K562 (cell line): ENCODE measurements around the gene RXFP3. TPM values are rescaled to one million over a fixed set of nuclear protein-coding genes. Genes with fewer than 3 reads are reported as not detected.

ENCODE experiments used
- ATAC-seq: fragments of 200-7000 bp; cut with Tn5 transposase; 3 replicates; pipeline ENCODE4 v1.9.1; 2020; ENCODE audit warnings: moderate library complexity
- BruUV-seq: library from RNA; stranded (reverse); fragments of 400-500 nt; replicated peaks from 2 replicates; lab custom pipeline; 2021; lab: Mats Ljungman, UMichigan
- CTCF ChIA-PET: fragments of 300-600 bp; formaldehyde crosslinking; extraction: SDS; loops from one replicate; lab custom pipeline; 2021; ENCODE audit warnings: low intra/inter-chr PET ratio; lab: Yijun Ruan, JAX
- POLR2A ChIA-PET: fragments of 300-600, 350-650 bp; sonication (Branson Sonifier 250); formaldehyde crosslinking; extraction: SDS; loops from one replicate; lab custom pipeline; 2021; ENCODE audit warnings: antibody characterized with exemption, inconsistent platforms; lab: Yijun Ruan, JAX
- DNase-seq, 4 experiments: peaks; one replicate each; pipeline versions ENCODE4 v3.0.0 to v3.0.0-alpha.2; 2011 to 2018; ENCODE audit warnings: low spot score in 3 of 4, mixed read lengths in 3 of 4; ENCODE audit errors: extremely low read depth in 1 of 4
- FAIRE-seq: peaks from 2 replicates; lab custom pipeline; 2011; peaks lifted over from hg19 to GRCh38; lab: Jason Lieb, UNC
- H2AFZ ChIP-seq: 2 replicates; pipeline ENCODE4 v1.6.0; 2011; ENCODE audit warnings: low read depth, low read length, control low read depth, inconsistent platforms
- H3K27ac ChIP-seq: fragments of 200-600 bp; 3 replicates; pipeline ENCODE4 v1.8.0; 2011; ENCODE audit warnings: low read depth, mild to moderate bottlenecking, control low read depth, inconsistent platforms, low read length, moderate library complexity, mixed read lengths; ENCODE audit errors: extremely low read depth
- H3K27me3 ChIP-seq, 2 experiments: fragments of 300-600 bp in 1 of 2; 2 replicates in 1 of 2; 3 replicates in 1 of 2; pipeline versions ENCODE4 v1.6.0 to v1.8.0; 2011; ENCODE audit warnings: inconsistent platforms in 2 of 2, low read length in 2 of 2, mild to moderate bottlenecking in 1 of 2, mixed read lengths in 1 of 2, moderate library complexity in 1 of 2; ENCODE audit not compliant: control insufficient read depth in 2 of 2, insufficient read depth in 2 of 2
- H3K36me3 ChIP-seq: fragments of 300-600 bp; 3 replicates; pipeline ENCODE4 v1.8.0; 2011; ENCODE audit warnings: mild to moderate bottlenecking, low read length, inconsistent platforms; ENCODE audit not compliant: control insufficient read depth, insufficient read depth
- H3K4me1 ChIP-seq, 2 experiments: fragments of 200-600 bp in 1 of 2; replicated peaks in 1 of 2; 2 replicates in 1 of 2; 3 replicates in 1 of 2; pipeline versions ENCODE4 v1.5.1 to v1.8.0; 2011; ENCODE audit warnings: inconsistent platforms in 2 of 2, low read length in 2 of 2, mild to moderate bottlenecking in 1 of 2, mixed read lengths in 1 of 2, moderate library complexity in 1 of 2; ENCODE audit not compliant: control insufficient read depth in 2 of 2, insufficient read depth in 2 of 2
- H3K4me2 ChIP-seq: 2 replicates; pipeline ENCODE4 v1.6.1; 2011; ENCODE audit warnings: low read length, control low read depth, inconsistent platforms, mixed read lengths; ENCODE audit not compliant: insufficient read depth
- H3K4me3 ChIP-seq: fragments of 200-600 bp; sonication (generic), shearing (Covaris generic); 2 replicates; pipeline ENCODE4 v1.5.1; 2016; ENCODE audit warnings: control low read depth, inconsistent platforms
- H3K79me2 ChIP-seq: fragments of 200-600 bp; 3 replicates; pipeline ENCODE4 v1.8.0; 2011; ENCODE audit warnings: low read length, inconsistent platforms; ENCODE audit not compliant: control insufficient read depth, insufficient read depth
- H3K9ac ChIP-seq, 2 experiments: 2 replicates each; pipeline versions ENCODE4 v1.6.0 to v1.6.1; 2011; ENCODE audit warnings: low read depth in 2 of 2, low read length in 2 of 2, control low read depth in 1 of 2, inconsistent platforms in 1 of 2, mild to moderate bottlenecking in 1 of 2, mixed read lengths in 1 of 2; ENCODE audit not compliant: insufficient read depth in 1 of 2
- H3K9me1 ChIP-seq: one replicate; pipeline ENCODE4 v1.6.0; 2011; ENCODE audit warnings: inconsistent platforms, mild to moderate bottlenecking, low read length, moderate library complexity; ENCODE audit not compliant: control insufficient read depth, insufficient read depth
- H3K9me3 ChIP-seq: replicated peaks from 2 replicates; pipeline ENCODE4 v1.5.1; 2011; ENCODE audit warnings: low read depth, low read length, inconsistent platforms; ENCODE audit not compliant: control insufficient read depth, insufficient read depth
- H4K20me1 ChIP-seq: replicated peaks from 2 replicates; pipeline ENCODE4 v1.6.1; 2011; ENCODE audit warnings: low read length, inconsistent platforms, mixed read lengths; ENCODE audit not compliant: control insufficient read depth, insufficient read depth
- ADNP ChIP-seq: fragments of 200-800 bp; sonication (Bioruptor generic); IDR thresholded peaks from 2 replicates; pipeline ENCODE4 v1.6.1; 2016; ENCODE audit warnings: missing genetic modification characterization, missing compliant biosample characterization
- ETV1 ChIP-seq: fragments of 450-650 bp; conservative IDR thresholded peaks from 2 replicates; pipeline ENCODE4 v1.6.1; 2016; ENCODE audit warnings: missing genetic modification characterization, control low read depth, low read depth, missing compliant biosample characterization
- FOXJ3 ChIP-seq: sonication (generic); formaldehyde crosslinking; IDR thresholded peaks from 2 replicates; pipeline ENCODE4 v1.4.0; 2020; ENCODE audit warnings: mild to moderate bottlenecking, missing genetic modification reagents
- ILK ChIP-seq: fragments of 450-650 bp; IDR thresholded peaks from 2 replicates; pipeline ENCODE4 v1.6.1; 2016; ENCODE audit warnings: missing genetic modification characterization, low read depth, mild to moderate bottlenecking, missing compliant biosample characterization, moderate library complexity, borderline replicate concordance
- MEF2A ChIP-seq: IDR thresholded peaks from 2 replicates; pipeline ENCODE4 v1.6.1; 2011; ENCODE audit warnings: low read depth, mild to moderate bottlenecking, low read length, moderate library complexity; ENCODE audit not compliant: control insufficient read depth
- NFXL1 ChIP-seq: fragments of 450-650 bp; formaldehyde crosslinking; IDR thresholded peaks from 2 replicates; pipeline ENCODE4 v1.4.0; 2021; ENCODE audit warnings: mild to moderate bottlenecking
- SREBF2 ChIP-seq: sonication (generic); formaldehyde crosslinking; IDR thresholded peaks from 2 replicates; pipeline ENCODE4 v1.4.0; 2020; ENCODE audit warnings: mild to moderate bottlenecking, missing genetic modification reagents
- ZNF224 ChIP-seq: sonication (generic); formaldehyde crosslinking; IDR thresholded peaks from 2 replicates; pipeline ENCODE4 v1.8.0; 2022; ENCODE audit warnings: mild to moderate bottlenecking, missing genetic modification reagents
- ZNF75A ChIP-seq: fragments of 450-650 bp; formaldehyde crosslinking; IDR thresholded peaks from 2 replicates; pipeline ENCODE4 v1.4.0; 2020; ENCODE audit warnings: mild to moderate bottlenecking
- ZNF785 ChIP-seq: fragments of 250-450 bp; sonication (Bioruptor Pico); IDR thresholded peaks from 2 replicates; pipeline ENCODE4 v1.4.0; 2020; ENCODE audit warnings: mild to moderate bottlenecking
- WGBS: fragments of 100-300 bp; shearing (Covaris generic); methylation state at CpG from one replicate; pipeline ENCODE4 v1.1.6; 2016; ENCODE audit warnings: low coverage, mixed read lengths; ENCODE audit not compliant: insufficient coverage; ENCODE audit errors: missing lambda C conversion rate; 5-methylcytosine and 5-hydroxymethylcytosine counted together
- in situ Hi-C: fragments of 300-500 bp; cut with MboI; formaldehyde crosslinking; loops from 4 replicates; pipeline ENCODE4 v1.15.0; 2018; ENCODE audit warnings: inconsistent platforms, mixed read lengths
- intact Hi-C: fragments of 100-400 bp; cut with micrococcal nuclease; formaldehyde crosslinking; loops from 2 replicates; pipeline ENCODE4 v1.14.2; 2022
- polyA plus RNA-seq, 8 experiments: library from polyadenylated mRNA; depleted of rRNA in 4 of 8; stranded (reverse) in 5 of 8; unstranded in 3 of 8; fragments of >200 nt; fragmentation: Nextera tagmentation in 2 of 8; fragmentation: Illumina TruSeq in 1 of 8; extraction: Ambion mirVana in 2 of 8; extraction: Trizol in 1 of 8; gene quantifications; 2 replicates each; pipeline versions ENCODE4 v1.2.1 to v1.2.3, GENCODE V29; 2011 to 2014; ENCODE audit warnings: inconsistent platforms in 1 of 8, missing spikeins in 1 of 8
- total RNA-seq, 7 experiments: library from RNA; depleted of rRNA in 6 of 7; stranded (reverse); fragments of >200 nt in 6 of 7; fragmentation: Illumina TruSeq in 2 of 7; extraction: Trizol in 2 of 7; gene quantifications; 2 replicates each; pipeline versions ENCODE4 v1.2.1 to v1.2.3, GENCODE V29; 2011 to 2021; ENCODE audit warnings: low replicate concordance in 1 of 7
- TF ChIP-seq, protein P1 (sequence below): IDR thresholded peaks from 3 replicates; pipeline ENCODE4 v1.6.1; 2011; ENCODE audit warnings: borderline replicate concordance, mild to moderate bottlenecking, moderate library complexity; ENCODE audit not compliant: insufficient read length; ENCODE audit errors: extremely low read depth
- TF ChIP-seq, protein P2 (sequence below): fragments of 250-450 bp; sonication (Bioruptor Pico); IDR thresholded peaks from 2 replicates; pipeline ENCODE4 v1.5.0; 2021; ENCODE audit warnings: mild to moderate bottlenecking, moderate library complexity
- TF ChIP-seq, protein P3 (sequence below): sonication (generic); formaldehyde crosslinking; IDR thresholded peaks from 2 replicates; pipeline ENCODE4 v1.9.0; 2022; ENCODE audit warnings: mild to moderate bottlenecking, missing genetic modification reagents

RXFP3 gene
- total and polyA plus RNA-seq, 9 of the 15 experiments (the other 6 are each of a cell fraction or from before 2014, with no cell fraction given): not detected

DNA sequence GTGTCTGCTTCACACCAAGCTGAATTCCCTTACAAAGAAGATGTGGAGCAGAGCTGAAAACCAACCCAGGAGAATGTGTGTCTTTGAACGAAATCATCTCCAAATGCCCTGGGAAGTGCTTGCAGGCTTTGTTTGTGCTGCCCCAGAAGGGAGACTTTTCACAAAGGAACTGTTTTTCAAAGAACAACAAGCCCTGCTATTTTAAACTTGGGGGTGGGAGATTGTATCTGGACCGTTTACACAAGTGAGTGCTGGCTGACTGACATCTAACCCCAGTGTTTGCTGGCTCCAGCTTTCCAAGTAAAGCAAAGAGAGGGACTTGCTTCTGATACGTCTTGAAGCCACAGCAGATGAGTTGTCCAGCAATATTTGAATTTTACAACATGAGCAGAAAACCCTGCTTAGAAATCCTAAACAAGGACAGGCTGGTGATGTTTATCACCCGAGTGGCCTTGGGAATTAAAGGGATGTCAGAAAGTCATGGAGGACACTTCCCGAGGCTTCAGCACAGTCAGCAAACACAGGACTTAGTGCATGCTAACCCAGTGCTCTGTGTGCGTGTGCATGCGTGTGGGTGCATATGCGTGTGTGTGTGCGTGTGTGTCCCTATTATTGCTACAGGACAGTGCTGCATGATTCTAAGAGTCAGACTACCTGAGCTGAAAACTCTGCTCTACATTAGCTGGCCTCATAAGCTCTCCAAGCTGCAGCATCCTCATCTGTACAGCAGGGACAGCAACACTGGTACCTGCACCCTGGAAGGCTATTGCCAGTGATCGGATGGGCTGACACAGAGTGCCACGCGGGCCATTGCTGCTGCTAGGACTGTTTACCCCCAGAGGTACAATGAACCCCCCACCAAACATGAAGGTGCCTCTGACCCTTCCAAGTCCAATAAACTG is 45.8 kb upstream of the RXFP3 start:
- no TSS peak for BruUV-seq
- ChIA-PET CTCF (interaction anchor here (0.6 kb wide), 1 partner anchor 452 kb away, joined by 3 read pairs; no protein-coding TSS in a partner anchor), POLR2A (interaction anchor here (0.8 to 0.9 kb wide), 2 partner anchors 13 to 22 kb away, joined by 3 read pairs; no protein-coding TSS in a partner anchor)
- no peaks in the 10 kb centered on the region for H3K9me3 ChIP-seq
- H3K36me3 ChIP-seq: no peaks in the 10 kb centered on the region
- in situ Hi-C loops: no loop called here
- H3K4me1 ChIP-seq: no peaks in the 10 kb centered on the region
- no peaks in the 10 kb centered on the region for H3K9me1 ChIP-seq
- intact Hi-C loops: no loop called here
- H3K9ac ChIP-seq: no peak overlapping the region
- no peaks in the 10 kb centered on the region for H4K20me1 ChIP-seq
- 1% methylated on average over 12 of the region's 12 CpGs for WGBS
- H3K4me2 ChIP-seq: no peak overlapping the region
- ATAC-seq (peak; percentile 40; the same call in 2 of the 3 replicates), FAIRE-seq (no peak), DNase-seq (no peak)
- H3K27me3 ChIP-seq: peaks cover 25% of the 10 kb centered on the region in 2 experiments
- H2AFZ ChIP-seq: no peak overlapping the region
- H3K4me3 ChIP-seq: no peak overlapping the region
- no peak overlapping the region for H3K27ac ChIP-seq
- H3K79me2 ChIP-seq: no peaks in the 10 kb centered on the region
- TF ChIP-seq SREBF2 (CRISPR knock-in tag): no peak
- no peak for TF ChIP-seq ILK
- TF ChIP-seq ZNF785 (CRISPR knock-in tag): no peak
- no peak for TF ChIP-seq ZNF224 (CRISPR knock-in tag)
- TF ChIP-seq ZNF75A: no peak
- TF ChIP-seq, protein P1, sequence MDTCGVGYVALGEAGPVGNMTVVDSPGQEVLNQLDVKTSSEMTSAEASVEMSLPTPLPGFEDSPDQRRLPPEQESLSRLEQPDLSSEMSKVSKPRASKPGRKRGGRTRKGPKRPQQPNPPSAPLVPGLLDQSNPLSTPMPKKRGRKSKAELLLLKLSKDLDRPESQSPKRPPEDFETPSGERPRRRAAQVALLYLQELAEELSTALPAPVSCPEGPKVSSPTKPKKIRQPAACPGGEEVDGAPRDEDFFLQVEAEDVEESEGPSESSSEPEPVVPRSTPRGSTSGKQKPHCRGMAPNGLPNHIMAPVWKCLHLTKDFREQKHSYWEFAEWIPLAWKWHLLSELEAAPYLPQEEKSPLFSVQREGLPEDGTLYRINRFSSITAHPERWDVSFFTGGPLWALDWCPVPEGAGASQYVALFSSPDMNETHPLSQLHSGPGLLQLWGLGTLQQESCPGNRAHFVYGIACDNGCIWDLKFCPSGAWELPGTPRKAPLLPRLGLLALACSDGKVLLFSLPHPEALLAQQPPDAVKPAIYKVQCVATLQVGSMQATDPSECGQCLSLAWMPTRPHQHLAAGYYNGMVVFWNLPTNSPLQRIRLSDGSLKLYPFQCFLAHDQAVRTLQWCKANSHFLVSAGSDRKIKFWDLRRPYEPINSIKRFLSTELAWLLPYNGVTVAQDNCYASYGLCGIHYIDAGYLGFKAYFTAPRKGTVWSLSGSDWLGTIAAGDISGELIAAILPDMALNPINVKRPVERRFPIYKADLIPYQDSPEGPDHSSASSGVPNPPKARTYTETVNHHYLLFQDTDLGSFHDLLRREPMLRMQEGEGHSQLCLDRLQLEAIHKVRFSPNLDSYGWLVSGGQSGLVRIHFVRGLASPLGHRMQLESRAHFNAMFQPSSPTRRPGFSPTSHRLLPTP: no peak
- no peak for TF ChIP-seq NFXL1 (CRISPR knock-in tag)
- TF ChIP-seq, protein P2, sequence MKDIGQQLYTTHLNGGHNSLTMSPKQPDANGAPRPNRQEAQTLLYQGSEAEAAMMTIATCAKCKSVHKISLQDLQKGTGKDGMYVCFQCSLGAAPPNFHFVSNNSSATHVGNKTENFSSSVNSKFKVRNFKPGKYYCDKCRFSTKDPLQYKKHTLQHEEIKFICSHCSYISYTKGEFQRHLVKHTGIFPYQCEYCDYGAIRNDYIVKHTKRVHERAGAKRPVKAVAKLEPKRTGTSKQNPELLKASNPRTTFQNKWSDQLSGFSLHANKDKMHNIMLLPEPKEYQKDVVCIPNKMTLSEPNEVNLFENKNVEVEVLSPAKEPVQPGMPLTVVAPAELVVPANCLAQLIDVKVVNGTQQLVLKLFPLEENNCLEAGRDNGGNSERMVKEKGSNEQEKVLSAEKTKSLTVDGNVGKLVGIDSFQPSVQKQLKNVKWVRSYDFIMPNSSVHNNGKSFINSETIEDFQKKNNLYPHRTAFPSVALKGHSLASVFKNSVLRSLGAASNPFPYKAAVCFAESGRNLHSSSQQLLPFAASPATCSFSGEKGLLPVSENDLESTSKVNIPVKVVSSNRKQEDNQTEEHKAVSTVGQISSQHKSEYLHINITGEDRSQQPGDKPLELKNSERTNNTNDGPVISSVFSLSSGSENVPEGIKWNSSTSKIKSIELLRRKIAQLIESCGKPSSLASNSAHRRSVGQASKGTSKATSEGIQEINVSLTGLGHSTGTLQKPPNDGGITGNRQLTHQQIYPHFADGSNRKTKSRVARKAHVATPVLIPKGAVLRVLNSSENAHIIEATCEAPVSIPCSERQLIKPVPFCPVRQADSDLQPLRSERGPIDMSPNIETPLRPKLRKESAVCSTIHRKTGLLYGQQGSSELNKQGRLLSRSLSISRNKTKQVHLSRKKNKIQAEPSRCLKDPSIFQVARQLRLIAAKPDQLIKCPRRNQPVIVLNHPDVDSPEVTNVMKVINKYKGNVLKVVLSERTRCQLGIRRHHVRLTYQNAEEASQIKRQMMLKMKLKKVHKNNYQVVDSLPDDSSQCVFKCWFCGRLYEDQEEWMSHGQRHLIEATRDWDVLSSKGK (CRISPR knock-in tag): no peak
- TF ChIP-seq MEF2A: no peak
- TF ChIP-seq FOXJ3 (CRISPR knock-in tag): no peak
- TF ChIP-seq ETV1: no peak
- TF ChIP-seq, protein P3, sequence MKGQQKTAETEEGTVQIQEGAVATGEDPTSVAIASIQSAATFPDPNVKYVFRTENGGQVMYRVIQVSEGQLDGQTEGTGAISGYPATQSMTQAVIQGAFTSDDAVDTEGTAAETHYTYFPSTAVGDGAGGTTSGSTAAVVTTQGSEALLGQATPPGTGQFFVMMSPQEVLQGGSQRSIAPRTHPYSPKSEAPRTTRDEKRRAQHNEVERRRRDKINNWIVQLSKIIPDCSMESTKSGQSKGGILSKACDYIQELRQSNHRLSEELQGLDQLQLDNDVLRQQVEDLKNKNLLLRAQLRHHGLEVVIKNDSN (CRISPR knock-in tag): no peak
- no peak for TF ChIP-seq ADNP (tag)
